D721Med (cell line): ENCODE results near the gene RER1.

Experiments used
- DNase-seq: peaks from one replicate; pipeline ENCODE4 v3.0.0; 2011; ENCODE audit warnings: low spot score; ENCODE audit not compliant: insufficient read length
- FAIRE-seq: peaks from 2 replicates; lab custom pipeline; 2011; peaks lifted over from hg19 to GRCh38; lab: Jason Lieb, UNC
- CTCF ChIP-seq: IDR thresholded peaks from 2 replicates; pipeline ENCODE4 v1.5.1; 2012; ENCODE audit warnings: mild to moderate bottlenecking, control low read depth; ENCODE audit not compliant: insufficient read depth; ENCODE audit errors: missing control alignments

Gene RER1

GRCh38 chr1:2416403-2416802, 24.8 kb downstream of the RER1 start:
- FAIRE-seq (no peak), DNase-seq (no peak)
- TF ChIP-seq CTCF = no peak

DNA sequence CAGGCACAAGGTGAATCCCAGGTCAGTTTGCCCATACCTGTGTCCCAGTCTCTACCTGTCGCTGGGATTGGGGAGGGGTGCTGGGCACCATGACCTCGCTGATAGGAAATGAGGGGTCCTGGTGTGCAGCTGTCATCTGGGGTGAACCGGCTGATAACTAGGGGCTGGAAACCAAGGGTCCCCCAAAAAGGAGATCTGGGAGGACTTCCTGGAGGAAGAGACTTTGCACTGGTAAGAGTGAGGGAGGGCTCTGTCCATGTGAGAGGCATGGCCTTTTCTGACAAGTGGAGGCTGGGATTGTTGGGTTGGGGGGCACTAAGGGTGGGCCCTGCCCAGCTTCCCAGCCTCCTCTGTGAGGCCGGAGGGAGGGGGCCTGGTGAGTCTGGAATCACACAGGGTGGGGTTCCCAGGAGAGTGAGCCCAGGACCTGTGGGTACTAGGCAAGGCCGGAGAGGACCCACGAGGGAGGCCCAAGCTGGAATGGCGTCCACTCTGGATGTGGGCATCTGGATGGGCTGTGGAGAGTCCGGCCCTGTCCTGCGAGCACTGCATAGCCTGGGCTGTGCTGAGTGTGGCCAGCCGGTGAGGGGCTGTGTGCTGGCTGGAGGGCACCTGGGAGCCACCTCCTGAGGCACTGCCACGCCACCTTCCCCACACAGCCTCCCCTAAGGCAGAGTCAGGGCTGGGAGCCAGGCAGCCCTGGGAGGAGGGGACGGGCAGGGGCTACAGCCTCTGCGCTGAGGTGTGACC, 25.6 kb downstream of the RER1 start:
- FAIRE-seq (no peak), DNase-seq (no peak)
- no peak for TF ChIP-seq CTCF

DNA sequence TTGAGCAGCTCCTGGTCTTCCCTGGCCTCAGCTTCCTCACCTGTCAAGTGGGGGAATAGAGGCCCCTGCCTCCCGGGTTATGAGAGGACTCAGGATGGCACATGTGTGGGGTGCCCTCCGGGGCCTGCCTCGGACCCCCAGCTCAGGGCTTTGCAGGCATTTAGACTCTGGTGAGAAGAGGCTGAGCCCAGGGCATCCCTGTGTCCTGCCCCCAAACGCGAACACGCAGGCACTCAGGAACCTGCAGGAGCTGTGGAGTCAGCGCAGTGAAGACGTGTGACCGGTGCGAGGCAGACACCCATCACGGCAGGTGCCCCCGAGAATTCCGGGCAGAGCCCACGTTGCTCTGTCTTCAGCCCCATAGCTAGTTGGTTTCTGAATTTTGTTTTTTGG, 26.2 kb downstream of the RER1 start:
- no peak for TF ChIP-seq CTCF
- FAIRE-seq (no peak), DNase-seq (no peak)

DNA sequence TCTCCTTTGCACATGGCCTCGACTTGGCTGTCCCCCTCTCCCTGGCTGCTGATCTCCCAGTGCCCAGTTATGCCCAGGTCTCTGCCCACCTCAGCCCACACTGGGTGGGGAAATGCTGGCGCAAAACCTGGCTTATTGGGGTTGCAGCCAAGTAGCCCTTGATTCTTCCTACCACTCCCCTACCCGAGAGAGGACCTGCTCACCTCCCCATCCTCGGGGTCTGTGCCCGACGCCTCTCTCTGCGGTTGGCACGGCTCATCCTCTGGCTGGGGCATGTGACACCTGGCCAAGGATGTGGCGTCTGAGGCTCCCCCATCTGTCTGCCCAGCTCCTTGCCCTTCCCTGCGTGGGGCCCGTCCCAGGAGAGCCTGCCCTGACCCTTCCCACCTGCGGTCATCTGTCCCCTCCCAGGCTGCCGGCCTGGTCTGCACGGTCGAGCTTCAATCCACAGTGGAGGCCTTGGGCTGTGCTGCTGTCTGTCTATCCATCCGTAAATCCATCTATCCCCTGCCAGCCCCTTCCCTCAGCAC, 27.2 kb downstream of the RER1 start:
- TF ChIP-seq CTCF = no peak
- FAIRE-seq (no peak), DNase-seq (no peak)

GRCh38 chr1:2419416-2419815, 27.8 kb downstream of the RER1 start:
- no peak for DNase-seq
- TF ChIP-seq CTCF = no peak
- no peak for FAIRE-seq

DNA sequence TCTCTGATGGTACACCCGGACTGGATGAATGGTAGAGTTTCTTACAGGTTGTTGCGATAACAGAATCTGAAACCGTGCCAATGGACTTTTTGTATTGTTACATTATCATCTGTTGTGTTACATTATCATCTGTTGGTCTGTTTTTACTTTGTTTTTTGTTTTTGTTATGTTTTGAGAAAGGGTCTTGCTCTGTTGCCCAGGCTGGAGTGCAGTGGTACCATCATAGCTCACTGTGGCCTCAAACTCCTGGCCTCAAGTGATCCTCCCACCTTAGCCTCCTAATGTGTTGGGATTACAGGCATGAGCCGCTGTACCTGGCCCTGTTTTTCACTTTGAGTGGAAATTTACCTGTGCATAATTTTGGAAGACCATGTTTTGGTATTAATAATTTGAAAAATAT, 30.9 kb downstream of the RER1 start:
- FAIRE-seq (no peak), DNase-seq (no peak)
- no peak for TF ChIP-seq CTCF

DNA sequence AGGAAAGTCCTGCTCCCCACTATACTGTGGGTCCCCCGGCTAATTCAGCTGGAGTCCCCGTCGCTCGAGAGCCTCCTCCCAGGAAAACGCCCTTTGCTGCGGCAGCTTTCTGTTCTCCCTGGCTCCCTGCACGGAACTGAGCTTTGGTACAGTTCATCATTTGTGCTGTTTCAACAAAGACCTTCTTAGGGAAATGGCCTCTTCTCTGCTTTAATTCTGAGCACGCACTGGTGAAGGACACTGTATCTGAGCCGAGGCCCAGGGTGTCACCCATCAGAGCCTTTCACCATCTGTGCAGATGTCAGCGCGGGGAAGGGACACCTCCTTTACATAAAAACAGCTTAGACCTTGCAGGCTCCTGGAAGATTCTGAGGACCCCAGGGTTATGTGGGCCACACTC, 34.3 kb downstream of the RER1 start:
- no peak for TF ChIP-seq CTCF
- FAIRE-seq (no peak), DNase-seq (no peak)
